ENCODE results near the gene DCTD.

GRCh38 chr4:182854466-182854865, 62.7 kb downstream of the DCTD start:
- no peak for TF ChIP-seq CTCF (IDR thresholded peaks at IDR 0.05; ENCODE audit: low read length)
- no peak for TF ChIP-seq EZH2phosphoT487 (IDR thresholded peaks at IDR 0.05; ENCODE audit: low read length)

Measured in MM.1S (cell line).